OCI-LY3 (cell line): ENCODE results near the gene TDRD15.
"Not testable (repeated sequence)": the region's sequence is repeated elsewhere in the genome, so short reads cannot be mapped to it uniquely, and the experiment has no call there.

Experiments
- CTCF ChIP-seq: fragments of 200-600, 300-600 bp; sonication (generic); IDR thresholded peaks from 2 replicates; pipeline ENCODE4 v1.5.1; 2014; ENCODE audit warnings: antibody characterized with exemption, low read length, low read depth
- EZH2phosphoT487 ChIP-seq: fragments of 200-600 bp; shearing (Covaris generic); IDR thresholded peaks from 2 replicates; pipeline ENCODE4 v1.6.1; 2018; ENCODE audit warnings: antibody characterized with exemption, mixed run types, low read depth

- TF ChIP-seq CTCF, EZH2phosphoT487: not testable (repeated sequence)
Measured at GRCh38 chr2:21101514-21102155, 22.1 kb upstream of the TDRD15 start.
